Uterus (tissue), 4 donors: ENCODE results near the gene ERBIN. TPM values are rescaled to one million over a fixed set of nuclear protein-coding genes. Genes with fewer than 3 reads are reported as not detected.

Source experiments
- DNase-seq, 2 donors: peaks; one replicate each; pipeline ENCODE4 v3.0.0-alpha.2; 2019 to 2020
- H3K27ac ChIP-seq, 2 donors: fragments of 200-600 bp; sonication (generic); 1 replicate in 1 of 2; 2 replicates in 1 of 2; pipeline ENCODE4 v1.5.1; 2016 to 2018
- H3K27me3 ChIP-seq, 2 donors: fragments of 200-600 bp; sonication (generic); one replicate each; pipeline ENCODE4 v1.5.1; 2018 to 2019; ENCODE audit warnings: control low read depth in 1 of 2
- H3K36me3 ChIP-seq, 2 donors: fragments of 200-600 bp; sonication (generic); one replicate each; pipeline ENCODE4 v1.5.1; 2019; ENCODE audit warnings: control low read depth in 1 of 2
- H3K4me1 ChIP-seq, 2 donors: fragments of 200-600 bp; sonication (generic); one replicate each; pipeline ENCODE4 v1.5.1; 2018 to 2019; ENCODE audit warnings: control low read depth in 1 of 2
- H3K4me3 ChIP-seq, 2 donors: fragments of 200-600 bp; sonication (generic); 1 replicate in 1 of 2; 2 replicates in 1 of 2; pipeline ENCODE4 v1.5.1; 2018 to 2019; ENCODE audit warnings: mild to moderate bottlenecking in 1 of 2
- H3K9me3 ChIP-seq, 2 donors: fragments of 200-600 bp; sonication (generic); one replicate each; pipeline ENCODE4 v1.5.1; 2019; ENCODE audit warnings: control low read depth in 1 of 2
- POLR2A ChIP-seq, 2 donors: fragments of 450-650 bp; IDR thresholded peaks; one replicate each; pipeline ENCODE4 v1.6.1; 2016; ENCODE audit warnings: antibody characterized with exemption in 2 of 2, mild to moderate bottlenecking in 1 of 2, moderate library complexity in 1 of 2
- intact Hi-C: fragments of 100-400 bp; cut with DNase I; formaldehyde crosslinking; loops from one replicate; pipeline ENCODE4 v1.15.1; 2023; ENCODE audit warnings: low total_unique reads
- total RNA-seq, 4 donors: library from RNA; depleted of rRNA in 3 of 4; stranded (reverse); fragments of >200 nt in 3 of 4; gene quantifications; one replicate each; pipeline versions ENCODE4 v1.1.0 to v1.2.4, GENCODE V29; 2014 to 2023
- TF ChIP-seq, protein P1 (sequence below), 4 experiments: fragments of 200-600 bp in 2 of 4; fragments of 450-650 bp in 2 of 4; sonication (generic) in 2 of 4; IDR thresholded peaks; one replicate each; pipeline ENCODE4 v1.5.1; 2016 to 2019; ENCODE audit warnings: antibody characterized with exemption in 4 of 4, mild to moderate bottlenecking in 2 of 4, moderate library complexity in 1 of 4
- donor health status: DM: yes; HTN: yes; CAD: no.

ERBIN gene
- total RNA-seq, 4 donors from 2014 or later: 26.1 to 159 (median 81.8) TPM

DNA sequence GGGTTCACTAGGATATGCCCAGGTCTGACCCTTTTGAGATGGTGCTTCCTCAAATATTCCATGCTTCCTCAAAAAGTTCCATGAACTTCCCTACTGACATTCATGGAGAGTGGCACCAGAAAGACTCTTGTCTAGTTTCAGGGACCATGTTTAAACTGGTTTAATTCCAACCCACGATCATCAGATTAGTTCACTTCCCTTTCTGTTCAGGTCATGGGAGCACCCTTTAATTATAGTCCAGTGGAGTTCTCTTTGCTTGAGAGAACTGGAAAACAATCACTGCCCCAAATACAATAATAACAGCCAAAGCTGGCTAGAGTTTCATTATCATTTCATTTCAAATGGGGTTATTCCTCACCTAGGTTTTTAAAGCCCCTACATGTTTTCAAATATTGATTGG is 9.7 kb upstream of the ERBIN start:
- no peak for DNase-seq
- intact Hi-C loops: no loop called here
- H3K36me3 ChIP-seq: no peaks in the 10 kb centered on the region
- no peak overlapping the region for H3K27ac ChIP-seq
- no peaks in the 10 kb centered on the region for H3K27me3 ChIP-seq
- no peaks in the 10 kb centered on the region for H3K4me1 ChIP-seq
- no peaks in the 10 kb centered on the region for H3K9me3 ChIP-seq
- no peak for TF ChIP-seq POLR2A (IDR thresholded peaks at IDR 0.05)
- TF ChIP-seq, protein P1, sequence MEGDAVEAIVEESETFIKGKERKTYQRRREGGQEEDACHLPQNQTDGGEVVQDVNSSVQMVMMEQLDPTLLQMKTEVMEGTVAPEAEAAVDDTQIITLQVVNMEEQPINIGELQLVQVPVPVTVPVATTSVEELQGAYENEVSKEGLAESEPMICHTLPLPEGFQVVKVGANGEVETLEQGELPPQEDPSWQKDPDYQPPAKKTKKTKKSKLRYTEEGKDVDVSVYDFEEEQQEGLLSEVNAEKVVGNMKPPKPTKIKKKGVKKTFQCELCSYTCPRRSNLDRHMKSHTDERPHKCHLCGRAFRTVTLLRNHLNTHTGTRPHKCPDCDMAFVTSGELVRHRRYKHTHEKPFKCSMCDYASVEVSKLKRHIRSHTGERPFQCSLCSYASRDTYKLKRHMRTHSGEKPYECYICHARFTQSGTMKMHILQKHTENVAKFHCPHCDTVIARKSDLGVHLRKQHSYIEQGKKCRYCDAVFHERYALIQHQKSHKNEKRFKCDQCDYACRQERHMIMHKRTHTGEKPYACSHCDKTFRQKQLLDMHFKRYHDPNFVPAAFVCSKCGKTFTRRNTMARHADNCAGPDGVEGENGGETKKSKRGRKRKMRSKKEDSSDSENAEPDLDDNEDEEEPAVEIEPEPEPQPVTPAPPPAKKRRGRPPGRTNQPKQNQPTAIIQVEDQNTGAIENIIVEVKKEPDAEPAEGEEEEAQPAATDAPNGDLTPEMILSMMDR (IDR thresholded peaks at IDR 0.05): no peak
- no peak overlapping the region for H3K4me3 ChIP-seq

GRCh38 chr5:65919773-65920172 is 6.6 kb upstream of the ERBIN start:
- H3K9me3 ChIP-seq: no peaks in the 10 kb centered on the region
- intact Hi-C loops: no loop called here
- H3K4me1 ChIP-seq: no peaks in the 10 kb centered on the region
- no peaks in the 10 kb centered on the region for H3K27me3 ChIP-seq
- no peaks in the 10 kb centered on the region for H3K36me3 ChIP-seq
- no peak for TF ChIP-seq POLR2A (IDR thresholded peaks at IDR 0.05)
- TF ChIP-seq, protein P1 (IDR thresholded peaks at IDR 0.05): no peak
- H3K27ac ChIP-seq: no peak overlapping the region
- H3K4me3 ChIP-seq: no peak overlapping the region
- DNase-seq: no peak

GRCh38 chr5:65923339-65923738 is 3.0 kb upstream of the ERBIN start:
- intact Hi-C loops: no loop called here

GRCh38 chr5:65924366-65925043 is 1.9 kb upstream of the ERBIN start:
- no peaks in the 10 kb centered on the region for H3K27me3 ChIP-seq
- H3K36me3 ChIP-seq: no peaks in the 10 kb centered on the region
- H3K9me3 ChIP-seq: no peaks in the 10 kb centered on the region
- peak overlapping the region; percentile 92 to 96 for H3K4me3 ChIP-seq
- intact Hi-C loops: loop anchor here (2.0 kb wide), 1 partner anchor 220 kb away; the partner anchor contains the start of gene SREK1
- no peak for DNase-seq
- H3K27ac ChIP-seq: peak overlapping the region; percentile 99 to 100
- TF ChIP-seq, protein P1 (IDR thresholded peaks at IDR 0.05): no peak
- no peak for TF ChIP-seq POLR2A (IDR thresholded peaks at IDR 0.05)
- H3K4me1 ChIP-seq: no peaks in the 10 kb centered on the region

More at GRCh38 chr5:65923339-65923738, 3.0 kb upstream of the ERBIN start:
- no peak overlapping the region for H3K4me3 ChIP-seq
- H3K27ac ChIP-seq: no peak overlapping the region
- no peaks in the 10 kb centered on the region for H3K27me3 ChIP-seq
- no peaks in the 10 kb centered on the region for H3K9me3 ChIP-seq
- TF ChIP-seq, protein P1 (IDR thresholded peaks at IDR 0.05): no peak
- TF ChIP-seq POLR2A (IDR thresholded peaks at IDR 0.05): no peak
- no peak for DNase-seq
- no peaks in the 10 kb centered on the region for H3K4me1 ChIP-seq
- H3K36me3 ChIP-seq: no peaks in the 10 kb centered on the region

GRCh38 chr5:65925044-65925600 is 1.3 kb upstream of the ERBIN start:
- DNase-seq: peak; percentile 62 to 65
- intact Hi-C loops: loop anchor here (2.0 kb wide), 1 partner anchor 220 kb away; the partner anchor contains the start of gene SREK1
- TF ChIP-seq, protein P1 (IDR thresholded peaks at IDR 0.05): no peak
- no peak for TF ChIP-seq POLR2A (IDR thresholded peaks at IDR 0.05)
- H3K27me3 ChIP-seq: no peaks in the 10 kb centered on the region
- peak overlapping the region; percentile 99 to 100 for H3K27ac ChIP-seq
- no peaks in the 10 kb centered on the region for H3K4me1 ChIP-seq
- peak overlapping the region; percentile 92 to 96 for H3K4me3 ChIP-seq
- H3K36me3 ChIP-seq: no peaks in the 10 kb centered on the region
- H3K9me3 ChIP-seq: no peaks in the 10 kb centered on the region
